DND-41 (cell line): ENCODE measurements around the gene HMGA1.

Experiments used
- ATAC-seq: fragments of 200-7000 bp; cut with Tn5 transposase; 3 replicates; pipeline ENCODE4 v1.9.1; 2021; ENCODE audit warnings: low read depth; ENCODE audit not compliant: insufficient read depth
- DNase-seq: peaks from one replicate; pipeline ENCODE4 v3.0.0-alpha.2; 2020
- H2AFZ ChIP-seq: 2 replicates; pipeline ENCODE4 v1.6.0; 2012; ENCODE audit warnings: low read depth, low read length
- H3K27ac ChIP-seq: 2 replicates; pipeline ENCODE4 v1.5.1; 2012; ENCODE audit warnings: low read length, inconsistent platforms
- H3K27me3 ChIP-seq: fragments of 200-600 bp; sonication (generic); 2 replicates; pipeline ENCODE4 v1.6.0; 2012; ENCODE audit warnings: low read length, mild to moderate bottlenecking, inconsistent platforms; ENCODE audit not compliant: insufficient read depth, poor library complexity
- H3K36me3 ChIP-seq: 2 replicates; pipeline ENCODE4 v1.5.1; 2012; ENCODE audit warnings: low read length, inconsistent platforms; ENCODE audit not compliant: insufficient read depth
- H3K4me1 ChIP-seq: 2 replicates; pipeline ENCODE4 v1.5.1; 2012; ENCODE audit warnings: mild to moderate bottlenecking, low read length; ENCODE audit not compliant: insufficient read depth
- H3K4me2 ChIP-seq: 2 replicates; pipeline ENCODE4 v1.6.0; 2012; ENCODE audit warnings: mild to moderate bottlenecking, moderate library complexity, low read length, inconsistent platforms; ENCODE audit not compliant: insufficient read depth
- H3K4me3 ChIP-seq, 2 experiments: fragments of 200-600 bp in 1 of 2; shearing (Covaris generic) in 1 of 2; 2 replicates each; pipeline ENCODE4 v1.5.1; 2012 to 2016; ENCODE audit warnings: inconsistent platforms in 2 of 2, low read length in 2 of 2, mild to moderate bottlenecking in 2 of 2, low read depth in 1 of 2, moderate library complexity in 1 of 2
- H3K79me2 ChIP-seq: 2 replicates; pipeline ENCODE4 v1.6.0; 2012; ENCODE audit warnings: low read length, inconsistent platforms; ENCODE audit not compliant: insufficient read depth
- H3K9ac ChIP-seq: 2 replicates; pipeline ENCODE4 v1.6.0; 2012; ENCODE audit warnings: low read depth, mild to moderate bottlenecking, inconsistent platforms, low read length, moderate library complexity
- H3K9me3 ChIP-seq: 2 replicates; pipeline ENCODE4 v1.5.1; 2012; ENCODE audit warnings: low read length, moderate library complexity, mild to moderate bottlenecking, inconsistent platforms; ENCODE audit not compliant: insufficient read depth, severe bottlenecking
- H4K20me1 ChIP-seq: 2 replicates; pipeline ENCODE4 v1.6.0; 2012; ENCODE audit warnings: low read length; ENCODE audit not compliant: insufficient read depth
- CTCF ChIP-seq: IDR thresholded peaks from 2 replicates; pipeline ENCODE4 v1.5.1; 2012; ENCODE audit warnings: borderline replicate concordance, low read length, moderate library complexity, mild to moderate bottlenecking; ENCODE audit not compliant: poor library complexity, severe bottlenecking; ENCODE audit errors: extremely low read depth
- EZH2 ChIP-seq: IDR thresholded peaks from 3 replicates; pipeline ENCODE4 v1.6.1; 2012; ENCODE audit warnings: borderline replicate concordance, low read depth, mild to moderate bottlenecking, moderate library complexity, low read length, inconsistent platforms; ENCODE audit not compliant: severe bottlenecking

Gene HMGA1, protein sequence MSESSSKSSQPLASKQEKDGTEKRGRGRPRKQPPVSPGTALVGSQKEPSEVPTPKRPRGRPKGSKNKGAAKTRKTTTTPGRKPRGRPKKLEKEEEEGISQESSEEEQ

GRCh38 chr6:34236443-34237315 is at the start of gene HMGA1:
HMGA1 (plus strand) TSS chr6:34236873; CDS start chr6:34240781, 3,908 bp downstream.
- Histone ChIP-seq H3K4me1 (peaks cover 41% of the 10 kb centered on the region), H3K27ac (peak within 1 kb of the TSS; percentile 87), H3K4me2 (peak within 1 kb of the TSS; percentile 92), H3K27me3 (no peaks in the 10 kb centered on the region), H3K36me3 (peaks cover 36% of the 10 kb centered on the region), H3K4me3 (peak within 1 kb of the TSS; percentile 72 to 99), H3K9ac (peak within 1 kb of the TSS; percentile 100), H3K79me2 (peaks cover 46% of the 10 kb centered on the region), H2AFZ (peak within 1 kb of the TSS; percentile 79), H4K20me1 (peaks cover 24% of the 10 kb centered on the region), H3K9me3 (no peaks in the 10 kb centered on the region)
- TF ChIP-seq EZH2, result no peak
- no peak for TF ChIP-seq CTCF
- DNase-seq (peak; percentile 91), ATAC-seq (peak; percentile 85)

DNA sequence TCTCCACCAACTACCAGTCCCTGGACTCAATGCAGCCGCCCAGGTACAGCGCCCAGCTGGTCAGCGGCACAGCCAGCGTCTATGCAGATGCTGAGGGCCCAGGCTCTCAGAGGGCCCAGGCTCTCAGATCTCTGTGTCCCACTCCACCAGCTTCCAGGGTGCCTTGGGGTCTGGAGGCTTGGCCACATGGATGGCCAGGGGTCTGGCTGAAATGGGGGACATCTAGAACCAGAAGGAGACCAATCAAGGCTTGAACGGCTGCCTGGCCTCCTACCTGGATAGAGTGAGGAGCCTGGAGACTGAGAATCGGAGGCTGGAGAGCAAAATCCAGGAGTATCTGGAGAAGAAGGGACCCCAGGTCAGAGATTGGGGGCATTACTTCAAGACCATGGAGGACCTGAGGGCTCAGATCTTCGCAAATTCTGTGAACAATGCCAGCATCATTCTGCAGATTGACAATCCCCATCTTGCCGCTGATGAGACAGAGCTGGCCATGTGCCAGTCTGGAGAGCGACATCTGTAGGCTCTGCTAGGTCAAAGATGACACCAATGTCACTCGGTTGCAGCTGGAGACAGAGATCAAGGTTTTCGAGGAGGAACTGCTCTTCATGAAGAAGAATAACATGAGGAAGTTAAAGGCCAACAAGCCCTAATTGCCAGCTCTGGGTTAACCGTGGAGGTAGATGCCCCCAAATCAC is 46.7 kb upstream of the HMGA1 start:
- H3K27me3 ChIP-seq, result no peaks in the 10 kb centered on the region
- no peaks in the 10 kb centered on the region for H3K79me2 ChIP-seq
- ATAC-seq, result no peak
- H3K27ac ChIP-seq, result no peak overlapping the region
- no peaks in the 10 kb centered on the region for H4K20me1 ChIP-seq
- H3K4me1 ChIP-seq, result no peaks in the 10 kb centered on the region
- no peaks in the 10 kb centered on the region for H3K36me3 ChIP-seq
- no peak overlapping the region for H3K4me2 ChIP-seq
- no peak overlapping the region for H3K9ac ChIP-seq
- H3K9me3 ChIP-seq, result no peaks in the 10 kb centered on the region
- no peak overlapping the region for H3K4me3 ChIP-seq
- DNase-seq, result peak; percentile 23
- TF ChIP-seq EZH2, result no peak
- TF ChIP-seq CTCF, result no peak
- no peak overlapping the region for H2AFZ ChIP-seq

- H3K4me3 ChIP-seq, result no peak overlapping the region
- ATAC-seq, result no peak
- H3K9me3 ChIP-seq, result no peaks in the 10 kb centered on the region
- H2AFZ ChIP-seq, result no peak overlapping the region
- no peak for DNase-seq
- no peaks in the 10 kb centered on the region for H3K36me3 ChIP-seq
- H3K27me3 ChIP-seq, result peaks cover 2% of the 10 kb centered on the region
- TF ChIP-seq EZH2, result no peak
- TF ChIP-seq CTCF, result no peak
- H3K4me2 ChIP-seq, result no peak overlapping the region
- no peak overlapping the region for H3K27ac ChIP-seq
- H4K20me1 ChIP-seq, result no peaks in the 10 kb centered on the region
- no peaks in the 10 kb centered on the region for H3K4me1 ChIP-seq
- H3K9ac ChIP-seq, result no peak overlapping the region
- H3K79me2 ChIP-seq, result no peaks in the 10 kb centered on the region
Measured at GRCh38 chr6:34190504-34191122, 46.1 kb upstream of the HMGA1 start.
